Natural killer cell treated with Interleukin-12 subunit alpha and Interleukin-12 subunit beta and Interleukin-15 and Interleukin-18, amount 100 ng/mL, for 72 hours (primary cell): ENCODE measurements around the gene VOPP1. TPM values are rescaled to one million over a fixed set of nuclear protein-coding genes. Genes with fewer than 3 reads are reported as not detected.

Experiments used
- ATAC-seq, 2 donors: fragments of 150-1000 bp; cut with Tn5 transposase in 1 of 2; sonication (Bioruptor Pico), chemical (Tn5 transposase) in 1 of 2; 2 replicates each; pipeline ENCODE4 v1.10.0; 2021
- DNase-seq: peaks from one replicate; pipeline ENCODE4 v3.0.0; 2022; ENCODE audit warnings: low spot score
- H3K27ac Mint-ChIP-seq, 2 donors: 1 replicate in 1 of 2; 2 replicates in 1 of 2; pipeline ENCODE4 v1.8.0; 2022; ENCODE audit warnings: mixed read lengths in 2 of 2, mild to moderate bottlenecking in 1 of 2, moderate library complexity in 1 of 2
- H3K27me3 Mint-ChIP-seq, 2 donors: 1 replicate in 1 of 2; 2 replicates in 1 of 2; pipeline ENCODE4 v1.8.0; 2022; ENCODE audit warnings: mixed read lengths in 2 of 2
- H3K36me3 Mint-ChIP-seq: one replicate; pipeline ENCODE4 v1.8.0; 2022; ENCODE audit warnings: mixed read lengths
- H3K4me1 Mint-ChIP-seq, 2 donors: 1 replicate in 1 of 2; 2 replicates in 1 of 2; pipeline ENCODE4 v1.8.0; 2022; ENCODE audit warnings: low read depth in 2 of 2, mixed read lengths in 2 of 2, mild to moderate bottlenecking in 1 of 2
- H3K4me3 Mint-ChIP-seq: one replicate; pipeline ENCODE4 v1.8.0; 2022; ENCODE audit warnings: mixed read lengths
- H3K9me3 Mint-ChIP-seq: 2 replicates; pipeline ENCODE4 v1.8.0; 2022; ENCODE audit warnings: mixed read lengths
- total RNA-seq, 2 donors: library from RNA; stranded (reverse); gene quantifications; one replicate each; pipeline ENCODE4 v1.2.3, GENCODE V29; 2022

Gene VOPP1
- total RNA-seq, 2 donors from 2014 or later, result 204 to 244 TPM

GRCh38 chr7:55556492-55556891 is 15.8 kb downstream of the VOPP1 start:
- DNase-seq (no peak), ATAC-seq (no peak)
- peak overlapping the region; percentile 91 to 96 for H3K27ac Mint-ChIP-seq
- H3K4me3 Mint-ChIP-seq, result peak overlapping the region; percentile 85
- no peaks in the 10 kb centered on the region for H3K9me3 Mint-ChIP-seq
- peaks cover 86 to 91% of the 10 kb centered on the region in 2 donors for H3K4me1 Mint-ChIP-seq
- peaks cover 30% of the 10 kb centered on the region for H3K36me3 Mint-ChIP-seq
- H3K27me3 Mint-ChIP-seq, result no peaks in the 10 kb centered on the region

- H3K27me3 Mint-ChIP-seq, result no peaks in the 10 kb centered on the region
- no peak for DNase-seq
- peaks cover 86 to 88% of the 10 kb centered on the region in 2 donors for H3K4me1 Mint-ChIP-seq
- H3K4me3 Mint-ChIP-seq, result peak overlapping the region; percentile 85
- peak overlapping the region; percentile 91 to 96 for H3K27ac Mint-ChIP-seq
- H3K36me3 Mint-ChIP-seq, result peaks cover 30% of the 10 kb centered on the region
- ATAC-seq, result no peak
- no peaks in the 10 kb centered on the region for H3K9me3 Mint-ChIP-seq
Observed at GRCh38 chr7:55556031-55556430, 16.3 kb downstream of the VOPP1 start.

DNA sequence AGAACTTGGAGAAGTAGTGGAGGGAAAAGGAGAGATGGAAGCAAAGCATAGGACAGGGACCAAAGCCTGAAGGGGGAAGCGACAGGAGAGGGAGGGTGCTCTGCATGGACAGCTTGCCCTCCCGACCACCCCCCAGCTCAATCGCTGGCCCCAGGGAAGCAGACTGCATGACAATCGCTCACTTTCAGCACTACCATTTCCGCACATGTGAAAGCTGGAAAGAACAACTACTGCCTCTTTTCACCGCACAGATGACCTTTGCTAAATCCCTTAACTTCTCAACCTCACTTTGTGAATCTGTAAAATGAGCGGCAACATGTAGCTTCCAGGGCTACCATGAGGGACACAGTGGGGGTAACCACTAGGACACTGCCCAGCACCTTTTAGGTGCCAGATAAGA is 17.1 kb downstream of the VOPP1 start:
- Mint-ChIP-seq H3K9me3 (no peaks in the 10 kb centered on the region), H3K36me3 (peaks cover 23% of the 10 kb centered on the region), H3K4me3 (peak overlapping the region; percentile 85), H3K4me1 (peaks cover 82 to 85% of the 10 kb centered on the region in 2 donors), H3K27me3 (no peaks in the 10 kb centered on the region), H3K27ac (peak overlapping the region; percentile 91 to 96)
- ATAC-seq (no peak), DNase-seq (no peak)

DNA sequence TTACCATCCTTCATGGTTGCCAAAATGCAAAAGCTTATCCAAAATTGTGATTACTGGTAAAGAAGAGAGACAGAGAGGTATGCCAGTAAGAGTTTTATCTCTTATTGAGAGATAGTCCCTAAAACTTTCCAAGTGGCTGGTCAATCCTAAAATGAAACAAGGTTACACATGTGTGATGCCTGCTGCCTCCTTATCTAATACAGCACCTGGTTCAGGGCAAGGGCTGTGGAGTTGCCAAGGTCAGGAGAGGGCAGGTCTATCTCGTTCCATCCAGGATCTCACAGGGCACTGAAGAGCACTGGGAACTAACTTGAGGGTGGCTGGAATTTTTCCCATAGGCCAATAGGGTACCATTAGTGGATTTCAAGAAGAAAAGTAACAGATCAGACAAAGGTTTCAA is 18.3 kb downstream of the VOPP1 start:
- peak overlapping the region; percentile 85 for H3K4me3 Mint-ChIP-seq

GRCh38 chr7:55553024-55553345 is 19.3 kb downstream of the VOPP1 start:
- Mint-ChIP-seq H3K36me3 (peaks cover 23% of the 10 kb centered on the region), H3K4me3 (no peak overlapping the region), H3K27ac (peak overlapping the region; percentile 60 to 96), H3K9me3 (no peaks in the 10 kb centered on the region), H3K27me3 (no peaks in the 10 kb centered on the region), H3K4me1 (peaks cover 83 to 85% of the 10 kb centered on the region in 2 donors)
- DNase-seq (no peak), ATAC-seq (no peak)

More for the DNA sequence above, 18.3 kb downstream of the VOPP1 start:
- peak overlapping the region; percentile 91 to 96 for H3K27ac Mint-ChIP-seq
- no peaks in the 10 kb centered on the region for H3K9me3 Mint-ChIP-seq
- DNase-seq, result no peak
- ATAC-seq, result no peak
- peaks cover 80 to 85% of the 10 kb centered on the region in 2 donors for H3K4me1 Mint-ChIP-seq
- H3K36me3 Mint-ChIP-seq, result peaks cover 23% of the 10 kb centered on the region
- H3K27me3 Mint-ChIP-seq, result no peaks in the 10 kb centered on the region

GRCh38 chr7:55552320-55553023 is 19.8 kb downstream of the VOPP1 start:
- DNase-seq, result no peak
- peak overlapping the region; percentile 60 to 96 for H3K27ac Mint-ChIP-seq
- H3K4me3 Mint-ChIP-seq, result peak overlapping the region; percentile 8
- no peak for ATAC-seq
- H3K9me3 Mint-ChIP-seq, result no peaks in the 10 kb centered on the region
- no peaks in the 10 kb centered on the region for H3K27me3 Mint-ChIP-seq
- peaks cover 83 to 85% of the 10 kb centered on the region in 2 donors for H3K4me1 Mint-ChIP-seq
- peaks cover 23% of the 10 kb centered on the region for H3K36me3 Mint-ChIP-seq

DNA sequence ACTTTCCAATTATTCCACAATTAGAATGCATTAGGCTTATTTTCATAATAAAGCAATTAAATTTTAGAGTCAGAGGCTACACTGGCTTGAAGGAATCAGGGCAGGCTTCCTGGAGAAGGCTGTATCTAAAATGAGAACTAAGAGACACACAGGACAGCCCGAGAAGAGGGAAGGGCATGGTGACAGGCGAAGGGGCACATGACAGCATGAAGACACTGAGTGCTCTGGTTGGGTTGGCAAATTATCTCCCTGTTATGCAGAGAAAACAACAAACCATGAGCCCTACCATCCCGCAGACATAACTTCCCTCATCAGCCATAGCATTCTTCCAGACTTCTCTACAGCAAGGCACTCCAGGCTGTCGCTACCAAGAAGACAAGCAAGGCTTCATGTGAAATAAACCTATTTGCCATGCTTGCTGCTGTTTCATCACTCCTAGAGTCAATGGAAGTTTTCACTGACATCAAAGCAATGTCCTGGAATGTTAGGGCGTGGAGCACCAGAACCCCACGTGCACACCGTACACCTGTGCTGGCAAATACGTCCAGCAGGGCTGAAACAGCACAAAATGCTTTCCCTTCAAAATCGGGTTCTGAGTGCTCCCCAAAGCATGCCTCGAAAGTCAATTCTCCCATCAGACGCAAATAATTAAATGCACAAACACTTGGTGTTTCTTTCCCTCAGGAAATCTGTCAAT is 21.3 kb downstream of the VOPP1 start:
- Mint-ChIP-seq H3K27me3 (no peaks in the 10 kb centered on the region), H3K4me1 (peaks cover 78 to 82% of the 10 kb centered on the region in 2 donors), H3K4me3 (no peak overlapping the region), H3K9me3 (no peaks in the 10 kb centered on the region), H3K36me3 (peaks cover 15% of the 10 kb centered on the region), H3K27ac (peak overlapping the region in 1 of 2 donors; percentile 50)
- ATAC-seq (no peak), DNase-seq (no peak)

- no peaks in the 10 kb centered on the region for H3K27me3 Mint-ChIP-seq
- H3K4me3 Mint-ChIP-seq, result peak overlapping the region; percentile 9
- peaks cover 15% of the 10 kb centered on the region for H3K36me3 Mint-ChIP-seq
- ATAC-seq (no peak), DNase-seq (no peak)
- H3K4me1 Mint-ChIP-seq, result peaks cover 76 to 81% of the 10 kb centered on the region in 2 donors
- peak overlapping the region; percentile 77 to 97 for H3K27ac Mint-ChIP-seq
- no peaks in the 10 kb centered on the region for H3K9me3 Mint-ChIP-seq
Observed at GRCh38 chr7:55550010-55550663, 22.2 kb downstream of the VOPP1 start.

DNA sequence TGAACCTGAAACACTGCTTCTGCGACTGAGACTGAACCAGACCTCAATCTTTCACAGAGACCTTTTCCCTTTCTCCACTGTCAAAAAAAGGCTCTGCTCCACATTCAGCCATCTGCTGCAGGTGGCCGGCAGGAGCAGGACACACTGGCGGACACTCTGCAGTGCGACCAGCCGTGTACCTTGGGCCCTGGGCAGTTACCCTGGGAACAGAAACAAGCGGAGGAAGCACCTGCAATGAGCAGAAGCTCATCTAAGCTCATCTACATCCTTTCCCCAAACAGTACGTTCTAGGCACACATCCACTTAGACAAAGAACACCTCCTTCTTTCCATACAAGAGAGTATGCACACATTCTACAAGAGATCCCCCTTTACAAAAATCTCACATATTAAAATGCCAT is 22.8 kb downstream of the VOPP1 start:
- DNase-seq, result no peak
- H3K4me1 Mint-ChIP-seq, result peaks cover 74 to 81% of the 10 kb centered on the region in 2 donors
- peak overlapping the region; percentile 9 for H3K4me3 Mint-ChIP-seq
- H3K27me3 Mint-ChIP-seq, result no peaks in the 10 kb centered on the region
- no peaks in the 10 kb centered on the region for H3K9me3 Mint-ChIP-seq
- no peak for ATAC-seq
- H3K27ac Mint-ChIP-seq, result peak overlapping the region; percentile 77 to 97
- H3K36me3 Mint-ChIP-seq, result peaks cover 15% of the 10 kb centered on the region

- Mint-ChIP-seq H3K4me1 (peaks cover 72 to 81% of the 10 kb centered on the region in 2 donors), H3K27ac (peak overlapping the region; percentile 77 to 97), H3K36me3 (peaks cover 16% of the 10 kb centered on the region), H3K27me3 (no peaks in the 10 kb centered on the region), H3K9me3 (no peaks in the 10 kb centered on the region), H3K4me3 (peak overlapping the region; percentile 81)
- ATAC-seq (peak in 1 of 2 donors; percentile 69), DNase-seq (no peak)
Observed at GRCh38 chr7:55548295-55548731, 24.0 kb downstream of the VOPP1 start.

GRCh38 chr7:55546814-55547213 is 25.5 kb downstream of the VOPP1 start:
- peak overlapping the region; percentile 81 for H3K4me3 Mint-ChIP-seq
- H3K36me3 Mint-ChIP-seq, result peaks cover 19% of the 10 kb centered on the region
- ATAC-seq, result peak; percentile 88 to 91
- H3K9me3 Mint-ChIP-seq, result no peaks in the 10 kb centered on the region
- H3K4me1 Mint-ChIP-seq, result peaks cover 68 to 84% of the 10 kb centered on the region in 2 donors
- H3K27ac Mint-ChIP-seq, result peak overlapping the region; percentile 77 to 97
- H3K27me3 Mint-ChIP-seq, result no peaks in the 10 kb centered on the region
- no peak for DNase-seq

- H3K4me1 Mint-ChIP-seq, result peaks cover 68 to 89% of the 10 kb centered on the region in 2 donors
- H3K4me3 Mint-ChIP-seq, result peak overlapping the region; percentile 77
- H3K9me3 Mint-ChIP-seq, result no peaks in the 10 kb centered on the region
- H3K27ac Mint-ChIP-seq, result peak overlapping the region; percentile 77 to 97
- H3K36me3 Mint-ChIP-seq, result peaks cover 19% of the 10 kb centered on the region
- H3K27me3 Mint-ChIP-seq, result no peaks in the 10 kb centered on the region
- no peak for DNase-seq
- no peak for ATAC-seq
Observed at GRCh38 chr7:55545496-55545895, 26.8 kb downstream of the VOPP1 start.

DNA sequence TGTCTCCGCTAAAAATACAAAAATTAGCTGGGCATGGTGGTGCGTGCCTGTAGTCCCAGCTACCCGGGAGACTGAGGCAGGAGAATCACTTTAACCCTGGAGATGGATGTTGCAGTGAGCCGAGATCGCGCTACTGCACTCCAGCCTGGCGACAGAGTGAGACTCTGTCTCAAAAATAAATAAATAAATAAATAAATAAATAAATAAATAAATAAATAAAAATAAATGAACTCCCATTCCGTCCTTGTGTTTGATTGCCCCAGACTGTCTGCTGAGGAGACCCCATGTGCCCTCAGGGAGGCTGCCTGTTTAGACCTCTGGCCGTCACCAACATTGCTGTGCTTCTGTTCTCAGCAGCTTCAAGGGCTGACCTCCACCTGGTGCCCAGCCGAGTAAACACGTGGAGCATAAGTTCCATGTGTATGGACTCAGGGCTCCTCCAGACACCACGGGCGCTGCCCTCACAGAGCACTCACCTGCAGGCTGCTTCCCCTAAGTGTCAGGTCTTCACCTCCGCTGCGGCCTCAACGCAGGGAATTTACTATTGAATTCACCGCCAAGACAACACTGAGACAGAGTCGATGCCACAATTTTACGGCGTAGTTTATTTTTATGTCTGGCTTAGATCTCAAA is 32.0 kb downstream of the VOPP1 start:
- Mint-ChIP-seq H3K9me3 (no peaks in the 10 kb centered on the region), H3K27me3 (no peaks in the 10 kb centered on the region), H3K4me3 (no peak overlapping the region), H3K36me3 (peaks cover 31% of the 10 kb centered on the region), H3K4me1 (peaks cover 76 to 88% of the 10 kb centered on the region in 2 donors), H3K27ac (peak overlapping the region; percentile 66 to 95)
- no peak for ATAC-seq
- DNase-seq, result no peak
